H54 (cell line): Measurements from ENCODE around the gene UBE2L3.

Experiments used
- DNase-seq: peaks from one replicate; pipeline ENCODE4 v3.0.0; 2011; ENCODE audit warnings: low spot score, mixed read lengths; ENCODE audit not compliant: insufficient read length
- FAIRE-seq: peaks from 3 replicates; lab custom pipeline; 2011; peaks lifted over from hg19 to GRCh38; lab: Jason Lieb, UNC
- POLR2A ChIP-seq: IDR thresholded peaks from 2 replicates; pipeline ENCODE4 v1.6.1; 2011; ENCODE audit warnings: low read depth, mild to moderate bottlenecking, low read length

Gene UBE2L3

GRCh38 chr22:21665047-21665851 lies 97.7 kb downstream of the UBE2L3 start:
- no peak for DNase-seq
- no peak for TF ChIP-seq POLR2A
- no peak for FAIRE-seq

GRCh38 chr22:21666786-21667185 lies 99.3 kb downstream of the UBE2L3 start:
- DNase-seq, result no peak
- no peak for TF ChIP-seq POLR2A
- no peak for FAIRE-seq

- DNase-seq (no peak), FAIRE-seq (no peak)
- no peak for TF ChIP-seq POLR2A
These were observed 101.5 kb downstream of the UBE2L3 start for GRCh38 chr22:21669026-21669425.

GRCh38 chr22:21672107-21672629 lies 104.7 kb downstream of the UBE2L3 start:
- no peak for TF ChIP-seq POLR2A
- FAIRE-seq (no peak), DNase-seq (no peak)
